Measurements from ENCODE around the gene PPP2R5C. TPM values are rescaled to one million over a fixed set of nuclear protein-coding genes. Genes with fewer than 3 reads are reported as not detected.

Gene PPP2R5C
- total RNA-seq, 2 experiments from 2014 or later: 238 to 242 TPM

GRCh38 chr14:101761881-101762529 is 496 bp downstream of the PPP2R5C start:
- peaks cover 41% of the 10 kb centered on the region for H3K4me1 Mint-ChIP-seq (ENCODE audit: low read depth)
- no peaks in the 10 kb centered on the region for H3K9me3 Mint-ChIP-seq
- peaks cover 25% of the 10 kb centered on the region for H3K36me3 Mint-ChIP-seq (ENCODE audit: low read depth)
- ChIA-PET POLR2A (interaction anchor here (0.9 to 2.0 kb wide), 5 partner anchors 47 to 61 kb away, joined by 3 to 7 read pairs (median 4); no protein-coding TSS in a partner anchor), CTCF (interaction anchor here (0.9 to 2.6 kb wide), 4 partner anchors 9 to 56 kb away, joined by 3 to 11 read pairs (median 5); no protein-coding TSS in a partner anchor)
- no peak for ATAC-seq
- no peak for TF ChIP-seq CTCF (IDR thresholded peaks at IDR 0.05)
- H3K27me3 Mint-ChIP-seq: no peaks in the 10 kb centered on the region
- peak overlapping the region; percentile 84 for H3K4me3 Mint-ChIP-seq
- peak; percentile 66 for DNase-seq
- intact Hi-C loops (cut with micrococcal nuclease): loop anchor here (2.0 to 5.0 kb wide), 3 partner anchors 55 to 115 kb away; no protein-coding TSS in a partner anchor
- peak overlapping the region; percentile 80 for H3K27ac Mint-ChIP-seq

GRCh38 chr14:101762530-101763101 is 1.1 kb downstream of the PPP2R5C start:
- Mint-ChIP-seq H3K27ac (peak overlapping the region; percentile 80), H3K9me3 (no peaks in the 10 kb centered on the region)
- no peak for ATAC-seq

GRCh38 chr14:101763941-101764709 is 2.6 kb downstream of the PPP2R5C start:
- POLR2A ChIA-PET: interaction anchor here (0.7 to 2.1 kb wide), 5 partner anchors 15 to 187 kb away, joined by 3 to 7 read pairs (median 3); no protein-coding TSS in a partner anchor
- ATAC-seq (no peak), DNase-seq (no peak)
- Mint-ChIP-seq H3K27ac (peak overlapping the region; percentile 39), H3K9me3 (no peaks in the 10 kb centered on the region), H3K4me3 (peak overlapping the region; percentile 6), H3K4me1 (ENCODE audit: low read depth) (peaks cover 42% of the 10 kb centered on the region), H3K27me3 (no peaks in the 10 kb centered on the region), H3K36me3 (ENCODE audit: low read depth) (peaks cover 25% of the 10 kb centered on the region)
- TF ChIP-seq CTCF (IDR thresholded peaks at IDR 0.05): no peak
- intact Hi-C loops (cut with micrococcal nuclease): loop anchor here (2.0 to 5.0 kb wide), 3 partner anchors 57 to 113 kb away; no protein-coding TSS in a partner anchor
- CTCF ChIA-PET: interaction anchor here (0.9 to 2.6 kb wide), 6 partner anchors 28 to 60 kb away, joined by 3 to 11 read pairs (median 3); no protein-coding TSS in a partner anchor

More at GRCh38 chr14:101762530-101763101, 1.1 kb downstream of the PPP2R5C start:
- no peak for TF ChIP-seq CTCF (IDR thresholded peaks at IDR 0.05)
- intact Hi-C loops (cut with micrococcal nuclease): loop anchor here (2.0 to 5.0 kb wide), 3 partner anchors 56 to 115 kb away; no protein-coding TSS in a partner anchor
- H3K4me1 Mint-ChIP-seq (ENCODE audit: low read depth): peaks cover 42% of the 10 kb centered on the region
- peak overlapping the region; percentile 84 for H3K4me3 Mint-ChIP-seq
- peaks cover 25% of the 10 kb centered on the region for H3K36me3 Mint-ChIP-seq (ENCODE audit: low read depth)
- DNase-seq: no peak
- ChIA-PET CTCF (interaction anchor here (0.9 to 2.6 kb wide), 4 partner anchors 8 to 57 kb away, joined by 3 to 11 read pairs (median 5); no protein-coding TSS in a partner anchor), POLR2A (interaction anchor here (0.6 to 2.0 kb wide), 7 partner anchors 46 to 204 kb away, joined by 3 to 7 read pairs (median 4); no protein-coding TSS in a partner anchor)
- H3K27me3 Mint-ChIP-seq: no peaks in the 10 kb centered on the region

GRCh38 chr14:101767618-101768362 is 6.3 kb downstream of the PPP2R5C start:
- Mint-ChIP-seq H3K4me3 (no peak overlapping the region), H3K36me3 (ENCODE audit: low read depth) (peaks cover 25% of the 10 kb centered on the region)
- CTCF ChIA-PET: interaction anchor here (1.0 to 6.4 kb wide), 5 partner anchors 11 to 112 kb away, joined by 3 to 55 read pairs (median 4); no protein-coding TSS in a partner anchor

More at GRCh38 chr14:101767618-101768362, 6.3 kb downstream of the PPP2R5C start:
- no peak for TF ChIP-seq CTCF (IDR thresholded peaks at IDR 0.05)
- no peak for ATAC-seq
- POLR2A ChIA-PET: interaction anchor here (0.6 to 1.4 kb wide), 4 partner anchors 56 to 77 kb away, joined by 3 to 5 read pairs (median 3); no protein-coding TSS in a partner anchor
- H3K27ac Mint-ChIP-seq: no peak overlapping the region
- intact Hi-C loops (cut with micrococcal nuclease): loop anchor here (5.0 kb wide), 1 partner anchor 45 kb away; no protein-coding TSS in a partner anchor
- H3K4me1 Mint-ChIP-seq (ENCODE audit: low read depth): peaks cover 39% of the 10 kb centered on the region
- no peaks in the 10 kb centered on the region for H3K9me3 Mint-ChIP-seq
- DNase-seq: no peak
- H3K27me3 Mint-ChIP-seq: no peaks in the 10 kb centered on the region
